WI38 (cell line): ENCODE measurements around the gene ZBTB11.
"Not testable (repeated sequence)": the region's sequence is repeated elsewhere in the genome, so short reads cannot be mapped to it uniquely, and the experiment has no call there.

ENCODE experiments used
- H3K4me3 ChIP-seq: 2 replicates; pipeline ENCODE4 v1.5.1; 2011; ENCODE audit warnings: low read depth, mild to moderate bottlenecking, control low read depth, low read length
- TF ChIP-seq, protein P1 (sequence below): IDR thresholded peaks from 2 replicates; pipeline ENCODE4 v1.5.1; 2012; ENCODE audit warnings: low read depth, mild to moderate bottlenecking, control low read depth, low read length

The ZBTB11 gene

DNA sequence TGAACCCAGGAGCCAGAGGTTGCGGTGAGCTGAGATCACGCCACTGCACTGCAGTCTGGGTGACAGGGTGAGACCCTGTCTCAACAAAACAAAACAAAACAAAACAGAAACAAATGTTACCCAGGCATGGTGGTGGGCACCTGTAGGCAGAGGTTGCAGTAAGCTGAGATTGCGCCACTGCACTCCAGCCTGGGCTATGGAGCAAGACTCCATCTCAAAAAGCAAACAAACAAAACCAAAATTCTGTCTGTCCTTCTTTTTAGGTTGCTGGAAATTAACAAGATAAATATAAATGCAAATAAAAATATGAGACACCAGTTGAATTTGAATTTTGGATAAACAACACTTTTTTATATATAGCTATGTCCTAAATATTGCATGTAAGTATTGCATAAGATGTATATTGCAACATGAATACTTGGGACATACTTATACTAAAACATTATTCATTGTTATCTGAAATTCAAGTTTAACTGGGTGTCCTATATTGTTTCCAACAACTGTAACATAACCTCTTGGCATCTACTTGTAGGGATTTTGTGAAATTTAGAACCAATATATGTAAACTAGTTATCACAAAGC, 42.8 kb upstream of the ZBTB11 start:
- TF ChIP-seq, protein P1, sequence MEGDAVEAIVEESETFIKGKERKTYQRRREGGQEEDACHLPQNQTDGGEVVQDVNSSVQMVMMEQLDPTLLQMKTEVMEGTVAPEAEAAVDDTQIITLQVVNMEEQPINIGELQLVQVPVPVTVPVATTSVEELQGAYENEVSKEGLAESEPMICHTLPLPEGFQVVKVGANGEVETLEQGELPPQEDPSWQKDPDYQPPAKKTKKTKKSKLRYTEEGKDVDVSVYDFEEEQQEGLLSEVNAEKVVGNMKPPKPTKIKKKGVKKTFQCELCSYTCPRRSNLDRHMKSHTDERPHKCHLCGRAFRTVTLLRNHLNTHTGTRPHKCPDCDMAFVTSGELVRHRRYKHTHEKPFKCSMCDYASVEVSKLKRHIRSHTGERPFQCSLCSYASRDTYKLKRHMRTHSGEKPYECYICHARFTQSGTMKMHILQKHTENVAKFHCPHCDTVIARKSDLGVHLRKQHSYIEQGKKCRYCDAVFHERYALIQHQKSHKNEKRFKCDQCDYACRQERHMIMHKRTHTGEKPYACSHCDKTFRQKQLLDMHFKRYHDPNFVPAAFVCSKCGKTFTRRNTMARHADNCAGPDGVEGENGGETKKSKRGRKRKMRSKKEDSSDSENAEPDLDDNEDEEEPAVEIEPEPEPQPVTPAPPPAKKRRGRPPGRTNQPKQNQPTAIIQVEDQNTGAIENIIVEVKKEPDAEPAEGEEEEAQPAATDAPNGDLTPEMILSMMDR = no peak
- H3K4me3 ChIP-seq = no peak overlapping the region

DNA sequence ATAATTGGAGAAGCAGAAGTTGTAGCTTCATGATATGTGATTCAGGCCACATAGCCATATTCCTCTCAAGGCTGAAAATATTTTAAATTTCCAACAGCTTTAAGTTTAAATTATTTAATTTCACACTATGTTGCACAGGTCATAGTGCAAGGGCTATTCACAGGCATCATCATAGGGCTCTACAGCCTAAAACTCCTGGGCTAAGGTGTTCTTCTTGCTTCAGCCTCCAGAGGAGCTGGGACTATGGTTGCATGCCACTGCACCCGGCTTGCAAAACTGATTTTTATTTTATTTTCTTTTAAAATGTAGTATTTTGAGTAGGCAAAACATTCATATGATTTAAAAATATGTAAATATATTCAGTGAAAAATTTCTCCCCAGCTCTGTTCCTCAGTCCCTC, 41.5 kb upstream of the ZBTB11 start:
- H3K4me3 ChIP-seq = no peak overlapping the region
- TF ChIP-seq, protein P1 = no peak

DNA sequence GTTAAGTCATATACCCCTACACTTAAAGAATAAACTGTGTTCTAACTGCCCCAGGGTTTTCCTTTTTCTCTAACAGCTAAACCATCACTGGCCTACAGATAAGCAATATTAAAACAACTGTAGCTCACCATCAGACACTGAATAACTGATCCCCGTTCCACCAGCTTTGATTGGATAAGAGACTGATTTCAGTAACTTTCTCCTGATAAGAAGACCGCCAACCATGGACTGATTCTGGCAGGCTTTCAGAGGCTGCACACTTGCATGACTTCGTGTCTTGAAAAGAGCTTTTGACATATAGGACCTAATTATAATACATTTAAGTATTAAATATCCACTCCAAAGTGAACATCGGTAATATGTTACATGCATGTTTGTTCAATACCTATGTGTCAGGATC, 32.2 kb upstream of the ZBTB11 start:
- no peak overlapping the region for H3K4me3 ChIP-seq
- TF ChIP-seq, protein P1 = no peak

DNA sequence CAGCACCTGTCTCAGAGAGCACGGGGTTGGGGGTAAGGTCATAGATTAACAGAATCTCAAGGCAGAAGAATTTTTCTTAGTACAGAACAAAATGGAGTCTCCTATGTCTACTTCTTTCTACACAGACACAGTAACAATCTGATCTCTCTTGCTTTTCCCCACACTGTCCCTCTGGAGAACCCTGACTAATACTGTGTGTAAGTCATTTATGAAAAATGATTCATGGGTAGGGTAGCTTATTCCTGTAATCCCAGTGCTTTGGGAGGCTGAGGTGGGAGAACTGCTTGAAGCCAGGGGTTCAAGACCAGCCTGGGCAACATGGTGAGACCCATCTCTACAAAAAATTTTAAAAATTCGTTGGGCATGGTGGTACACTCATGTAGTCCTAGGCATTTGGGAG, 27.7 kb upstream of the ZBTB11 start:
- H3K4me3 ChIP-seq = not testable (repeated sequence)

DNA sequence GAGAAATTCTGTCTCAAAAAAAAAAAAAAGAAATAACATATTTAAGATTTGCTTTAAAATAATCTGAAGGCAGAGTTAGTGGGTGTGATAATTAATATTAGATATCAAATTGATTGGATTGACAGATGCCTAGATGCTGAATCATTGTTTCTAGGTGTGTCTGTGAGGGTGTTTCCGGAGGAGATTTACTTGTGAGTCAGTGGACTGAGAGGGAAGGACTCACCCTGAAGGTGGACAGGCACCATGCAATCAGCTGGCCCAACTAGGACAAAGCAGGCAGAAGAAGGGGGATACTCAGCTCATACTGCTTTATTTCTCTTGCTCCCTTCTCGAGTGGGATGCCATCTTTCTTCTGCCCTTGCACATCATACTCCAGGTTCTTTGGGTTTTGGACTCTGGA, 26.2 kb upstream of the ZBTB11 start:
- no peak overlapping the region for H3K4me3 ChIP-seq
- TF ChIP-seq, protein P1 = no peak

DNA sequence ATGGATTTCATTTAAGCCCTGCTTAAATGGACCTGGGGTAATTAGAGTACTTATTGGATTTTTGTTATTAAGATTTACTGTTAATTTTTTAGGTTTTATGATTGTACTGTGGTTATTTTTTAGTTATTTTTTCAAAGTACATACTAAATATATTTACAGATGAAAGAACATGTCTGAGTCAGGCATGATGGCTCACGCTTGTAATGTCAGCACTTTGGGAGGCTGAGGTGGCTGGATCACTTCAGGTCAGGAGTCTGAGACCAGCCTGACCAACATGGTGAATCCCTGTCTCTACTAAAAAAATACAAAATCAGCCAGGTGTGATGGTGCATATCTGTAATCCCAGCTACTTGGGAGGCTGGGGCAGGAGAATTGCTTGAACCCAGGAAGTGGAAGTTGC, 25.8 kb upstream of the ZBTB11 start:
- TF ChIP-seq, protein P1 = no peak
- H3K4me3 ChIP-seq = no peak overlapping the region

DNA sequence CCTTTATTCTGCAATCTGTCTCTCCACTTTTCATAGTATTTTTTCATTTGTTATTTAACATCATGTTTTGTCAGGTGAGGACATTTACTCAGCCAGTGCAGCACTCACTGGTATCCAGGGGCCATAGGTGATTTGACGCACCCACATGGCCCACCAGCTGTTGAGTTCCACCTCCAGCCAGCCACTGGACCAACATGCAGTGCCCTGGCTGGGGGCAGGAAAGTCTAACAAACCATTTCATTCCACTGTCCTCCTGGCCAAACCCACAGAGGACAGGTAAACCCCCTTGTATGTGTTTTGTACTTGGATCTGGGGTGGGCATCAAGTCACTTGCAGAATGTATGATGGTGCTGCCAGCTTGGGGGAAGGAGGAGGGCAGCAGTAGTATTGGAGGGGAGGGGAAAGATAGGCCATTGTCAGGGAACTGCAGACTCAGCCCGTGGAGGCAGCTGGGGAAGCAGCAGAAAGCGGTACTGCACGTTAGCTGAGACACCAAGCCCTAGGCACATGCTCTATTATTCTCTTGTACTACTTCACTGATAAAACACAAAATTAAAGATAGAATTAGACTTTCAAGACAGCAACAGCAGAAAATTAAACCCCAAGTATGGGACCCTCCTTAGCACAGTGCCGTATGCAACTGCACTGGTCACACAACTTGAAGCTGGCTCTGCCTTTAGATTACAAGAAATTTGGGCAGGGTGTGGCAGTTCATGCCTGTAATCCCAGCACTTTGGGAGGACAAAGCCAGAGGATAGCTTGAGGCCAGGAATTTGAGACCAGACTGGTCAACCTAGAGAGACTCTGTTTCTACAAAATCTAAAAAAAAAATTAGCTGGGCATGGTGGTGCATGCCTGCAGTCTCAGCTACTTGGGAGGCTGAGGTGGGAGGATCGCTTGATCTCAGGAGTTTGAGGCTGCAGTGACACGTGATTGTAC, 25.0 kb upstream of the ZBTB11 start:
- no peak overlapping the region for H3K4me3 ChIP-seq
- TF ChIP-seq, protein P1 = no peak
